ENCODE data around the gene EID2B. TPM values are rescaled to one million over a fixed set of nuclear protein-coding genes. Genes with fewer than 3 reads are reported as not detected.

EID2B gene
- total and polyA plus RNA-seq, 2 of the 8 experiments (the other 6 are each of a cell fraction or from before 2014, with no cell fraction given), result 2.1 to 2.4 TPM

DNA sequence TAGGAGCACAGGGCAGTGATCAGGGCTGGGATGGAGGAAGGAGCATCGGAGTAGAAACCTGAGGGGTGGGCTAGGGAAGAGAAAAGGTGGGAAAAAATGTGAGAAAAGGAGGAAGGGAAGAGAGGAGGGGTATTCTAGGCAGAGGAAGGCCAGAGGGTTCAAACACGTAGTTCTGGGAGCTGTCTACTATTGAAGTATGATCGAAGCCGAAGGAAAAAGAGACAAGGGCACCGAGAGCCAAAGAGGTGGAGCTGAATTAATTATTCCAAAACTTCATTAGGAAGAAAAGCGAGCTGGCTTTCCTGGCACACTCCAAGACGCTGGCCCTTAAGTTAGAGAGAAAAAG is 26.1 kb downstream of the EID2B start:
- peaks cover 7% of the 10 kb centered on the region for H3K23me2 ChIP-seq (ENCODE audit: low read depth, low read length)
- H3K79me1 ChIP-seq (ENCODE audit: low read depth, low read length), result no peaks in the 10 kb centered on the region
- H4K8ac ChIP-seq (ENCODE audit: extremely low read depth, insufficient read depth, low read length), result no peak overlapping the region
- peak overlapping the region; percentile 86 to 98; a peak in 3 of 4 replicates for H3K4me2 ChIP-seq (ENCODE audit: insufficient read depth in 1 of 2, low read depth in 2 of 2, low read length in 2 of 2)
- 0 out of 8 replicates have a peak overlapping the region, but pooled peaks of 1 of the 4 experiments have one; percentile 74 for H3K4me3 ChIP-seq (ENCODE audit: extremely low read depth in 1 of 4, insufficient read depth in 2 of 4, low read depth in 3 of 4, low read length in 4 of 4)
- ChIA-PET CTCF (ENCODE audit: partially characterized antibody) (interaction anchor here (1.0 to 1.9 kb wide), 5 partner anchors 9 to 121 kb away, joined by 3 to 11 read pairs (median 7); partner anchors contain the start of gene EID2B), POLR2A (ENCODE audit: partially characterized antibody) (interaction anchor here (0.5 to 3.4 kb wide), 8 partner anchors 8 to 98 kb away, joined by 3 to 15 read pairs (median 4); partner anchors contain the start of gene DLL3)
- H2BK20ac ChIP-seq (ENCODE audit: low read length), result no peak overlapping the region
- no peak overlapping the region for H3K23ac ChIP-seq (ENCODE audit: insufficient read length)
- no peak for DNase-seq (ENCODE audit: low read depth in 1 of 2, low spot score in 2 of 2)
- H4K20me1 ChIP-seq (replicated peaks in 1 of 2; ENCODE audit: control insufficient read depth in 1 of 2, insufficient read depth in 2 of 2, low read length in 2 of 2), result peaks cover 0 to 3% of the 10 kb centered on the region in 2 experiments
- no peak overlapping the region for H3K14ac ChIP-seq (ENCODE audit: insufficient read length)
- no peak overlapping the region for H2BK120ac ChIP-seq (replicated peaks; ENCODE audit: low read depth, low read length)
- H3K79me2 ChIP-seq (ENCODE audit: control insufficient read depth in 1 of 2, insufficient read depth in 2 of 2, low read length in 2 of 2), result no peaks in the 10 kb centered on the region
- H3K27ac ChIP-seq (ENCODE audit: low read depth, low read length), result no peak overlapping the region
- H3K27me3 ChIP-seq (replicated peaks in 1 of 4; ENCODE audit: control insufficient read depth in 3 of 4, extremely low read depth in 1 of 4, insufficient read depth in 3 of 4, low read length in 3 of 4), result peaks cover 29 to 73% (median 64%) of the 10 kb centered on the region in 4 experiments
- H2BK5ac ChIP-seq (ENCODE audit: low read depth, low read length), result no peak overlapping the region
- no peak overlapping the region for H4K91ac ChIP-seq (replicated peaks; ENCODE audit: insufficient read length, low read length)
- no peak for FAIRE-seq
- H2AK5ac ChIP-seq (ENCODE audit: low read depth, low read length), result no peak overlapping the region
- no peaks in the 10 kb centered on the region for H3K36me3 ChIP-seq (ENCODE audit: control insufficient read depth in 2 of 4, insufficient read depth in 4 of 4, low read length in 3 of 4)
- no peak overlapping the region for H3K9ac ChIP-seq (replicated peaks in 1 of 4; ENCODE audit: extremely low read depth in 1 of 4, low read depth in 3 of 4, low read length in 3 of 4)
- no peak overlapping the region for H2BK12ac ChIP-seq (ENCODE audit: low read depth, low read length)
- H4K5ac ChIP-seq (ENCODE audit: insufficient read length, low read depth, low read length), result no peak overlapping the region
- peaks cover 4 to 6% of the 10 kb centered on the region in 2 experiments; a peak in 3 of 4 replicates for H3K9me3 ChIP-seq (ENCODE audit: insufficient read depth in 2 of 2, low read depth in 1 of 2, low read length in 1 of 2)
- 0 out of 2 replicates have a peak overlapping the region, but pooled peaks have one; percentile 16 for H2AFZ ChIP-seq (ENCODE audit: low read length)
- no peak overlapping the region for H3K56ac ChIP-seq (replicated peaks; ENCODE audit: insufficient read length, low read depth, low read length)
- 80% methylated on average over 7 of the region's 7 CpGs; no CpG with 5 or more reads in 1 of the 2 experiments for WGBS, 2 experiments (ENCODE audit: extremely low coverage in 1 of 2, insufficient coverage in 1 of 2, insufficient read length in 1 of 2, insufficient replicate concordance in 2 of 2, low coverage in 1 of 2, low lambda C conversion rate in 2 of 2, missing lambda C conversion rate in 1 of 2)
- H2BK15ac ChIP-seq (ENCODE audit: low read length), result no peak overlapping the region
- H3K18ac ChIP-seq (ENCODE audit: extremely low read depth, low read length), result no peak overlapping the region
- H3K4ac ChIP-seq (replicated peaks; ENCODE audit: insufficient read length, low read depth, low read length), result no peak overlapping the region
- H3K4me1 ChIP-seq (replicated peaks in 1 of 4; ENCODE audit: control insufficient read depth in 3 of 4, insufficient read depth in 4 of 4, low read length in 3 of 4), result peaks cover 0 to 4% (median 0%) of the 10 kb centered on the region in 4 experiments; a peak in 2 of 7 replicates
- TF ChIP-seq TEAD4 (IDR thresholded peaks at IDR 0.05; ENCODE audit: low read depth, low read length) (no peak), TBP (IDR thresholded peaks at IDR 0.05; ENCODE audit: low read depth, low read length) (no peak), CHD1 (IDR thresholded peaks at IDR 0.05; ENCODE audit: low read depth, low read length) (no peak), CTBP2 (IDR thresholded peaks at IDR 0.05; ENCODE audit: borderline replicate concordance, insufficient read depth, insufficient read length, low read length) (no peak), SP1 (IDR thresholded peaks at IDR 0.05; ENCODE audit: low read depth, low read length) (no peak), ZNF274 (IDR thresholded peaks at IDR 0.05; ENCODE audit: borderline replicate concordance, extremely low read depth, low read length) (no peak)
